Body of pancreas (tissue), 4 donors: ENCODE data around the gene SYCP3.

Experiments used
- POLR2A ChIP-seq, 3 donors: fragments of 450-650 bp; IDR thresholded peaks; one replicate each; pipeline ENCODE4 v1.6.1; 2016; ENCODE audit warnings: antibody characterized with exemption in 3 of 3, mild to moderate bottlenecking in 2 of 3
- TF ChIP-seq, protein P1 (sequence below), 7 experiments: fragments of 450-650 bp in 4 of 7; fragments of 200-600 bp in 3 of 7; sonication (generic) in 3 of 7; IDR thresholded peaks; one replicate each; pipeline ENCODE4 v1.5.1; 2016 to 2019; ENCODE audit warnings: antibody characterized with exemption in 7 of 7

DNA sequence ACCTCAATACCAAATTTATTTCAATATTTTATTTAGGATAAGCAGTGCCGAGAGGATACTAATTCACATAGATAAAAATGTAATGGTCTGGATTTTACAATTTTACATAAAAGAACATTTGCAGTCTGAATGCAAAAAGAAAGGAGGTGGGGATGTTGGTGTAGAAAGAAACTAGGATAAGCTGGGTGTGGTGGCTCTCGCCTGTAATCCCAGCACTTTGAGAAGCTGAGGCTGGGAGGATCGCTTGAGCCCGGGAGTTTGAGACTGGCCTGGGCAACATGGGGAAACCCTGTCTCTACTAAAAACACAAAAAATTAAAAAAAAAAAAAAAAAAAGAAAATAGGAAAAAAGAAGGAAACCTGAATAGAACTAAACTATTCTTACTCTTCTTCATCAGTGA lies 16.9 kb downstream of the SYCP3 start:
- TF ChIP-seq, protein P1, sequence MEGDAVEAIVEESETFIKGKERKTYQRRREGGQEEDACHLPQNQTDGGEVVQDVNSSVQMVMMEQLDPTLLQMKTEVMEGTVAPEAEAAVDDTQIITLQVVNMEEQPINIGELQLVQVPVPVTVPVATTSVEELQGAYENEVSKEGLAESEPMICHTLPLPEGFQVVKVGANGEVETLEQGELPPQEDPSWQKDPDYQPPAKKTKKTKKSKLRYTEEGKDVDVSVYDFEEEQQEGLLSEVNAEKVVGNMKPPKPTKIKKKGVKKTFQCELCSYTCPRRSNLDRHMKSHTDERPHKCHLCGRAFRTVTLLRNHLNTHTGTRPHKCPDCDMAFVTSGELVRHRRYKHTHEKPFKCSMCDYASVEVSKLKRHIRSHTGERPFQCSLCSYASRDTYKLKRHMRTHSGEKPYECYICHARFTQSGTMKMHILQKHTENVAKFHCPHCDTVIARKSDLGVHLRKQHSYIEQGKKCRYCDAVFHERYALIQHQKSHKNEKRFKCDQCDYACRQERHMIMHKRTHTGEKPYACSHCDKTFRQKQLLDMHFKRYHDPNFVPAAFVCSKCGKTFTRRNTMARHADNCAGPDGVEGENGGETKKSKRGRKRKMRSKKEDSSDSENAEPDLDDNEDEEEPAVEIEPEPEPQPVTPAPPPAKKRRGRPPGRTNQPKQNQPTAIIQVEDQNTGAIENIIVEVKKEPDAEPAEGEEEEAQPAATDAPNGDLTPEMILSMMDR (IDR thresholded peaks at IDR 0.05), result no peak
- no peak for TF ChIP-seq POLR2A (IDR thresholded peaks at IDR 0.05)
